ENCODE data around the gene CRYBA1. TPM values are rescaled to one million over a fixed set of nuclear protein-coding genes. Genes with fewer than 3 reads are reported as not detected.

The CRYBA1 gene
- total RNA-seq, 1 experiment from 2014 or later = not detected

DNA sequence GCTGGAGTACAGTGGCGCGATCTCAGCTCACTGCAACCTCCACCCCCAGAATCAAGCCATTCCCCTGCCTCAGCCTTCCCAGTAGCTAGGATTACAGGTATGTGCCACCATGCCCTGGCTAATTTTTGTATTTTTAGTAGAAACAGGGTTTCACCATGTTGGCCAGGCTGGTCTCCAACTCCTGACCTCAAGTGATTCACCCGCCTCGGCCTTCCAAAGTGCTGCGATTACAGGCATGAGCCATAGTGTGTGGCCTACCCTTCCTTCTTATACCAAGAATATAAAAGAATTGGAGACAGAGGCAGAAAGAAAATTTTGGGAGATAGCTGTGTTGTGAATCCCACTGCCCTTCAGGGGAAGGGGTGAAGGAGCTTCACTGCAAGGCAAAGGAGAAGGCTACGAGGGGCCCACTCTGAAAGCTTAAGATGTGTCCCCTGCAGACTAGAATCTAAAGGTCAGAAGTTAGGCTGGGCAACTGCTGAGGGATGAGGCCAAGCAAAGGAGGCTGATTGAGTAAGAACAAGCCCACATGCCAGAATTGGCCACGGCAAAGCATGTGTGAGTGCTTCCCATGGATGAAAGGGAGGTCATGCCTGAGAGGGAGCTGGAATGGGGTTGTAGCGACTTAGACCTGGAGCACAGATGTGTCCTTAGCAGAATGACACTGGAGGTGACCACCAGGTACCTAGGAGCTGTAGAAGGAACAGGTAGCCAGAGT, 8.4 kb upstream of the CRYBA1 start (continued):
- TF ChIP-seq SRF (IDR thresholded peaks at IDR 0.05; ENCODE audit: low read depth) (no peak), ELF1 (IDR thresholded peaks at IDR 0.05; ENCODE audit: borderline replicate concordance, low read depth) (no peak), EZH2 (IDR thresholded peaks at IDR 0.05) (no peak), ZFX (IDR thresholded peaks at IDR 0.05) (no peak), FOSL1 (IDR thresholded peaks at IDR 0.05; ENCODE audit: low read depth) (no peak), EZH2phosphoT487 (IDR thresholded peaks at IDR 0.05; ENCODE audit: borderline replicate concordance) (no peak), YY1 (IDR thresholded peaks at IDR 0.05; ENCODE audit: extremely low read depth, insufficient replicate concordance, low read depth, low read length) (no peak), ZNF274 (IDR thresholded peaks at IDR 0.05; ENCODE audit: low read depth, low read length) (no peak)
- TF ChIP-seq, protein P1, sequence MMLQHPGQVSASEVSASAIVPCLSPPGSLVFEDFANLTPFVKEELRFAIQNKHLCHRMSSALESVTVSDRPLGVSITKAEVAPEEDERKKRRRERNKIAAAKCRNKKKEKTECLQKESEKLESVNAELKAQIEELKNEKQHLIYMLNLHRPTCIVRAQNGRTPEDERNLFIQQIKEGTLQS (IDR thresholded peaks at IDR 0.05) = no peak
- TF ChIP-seq, protein P2, sequence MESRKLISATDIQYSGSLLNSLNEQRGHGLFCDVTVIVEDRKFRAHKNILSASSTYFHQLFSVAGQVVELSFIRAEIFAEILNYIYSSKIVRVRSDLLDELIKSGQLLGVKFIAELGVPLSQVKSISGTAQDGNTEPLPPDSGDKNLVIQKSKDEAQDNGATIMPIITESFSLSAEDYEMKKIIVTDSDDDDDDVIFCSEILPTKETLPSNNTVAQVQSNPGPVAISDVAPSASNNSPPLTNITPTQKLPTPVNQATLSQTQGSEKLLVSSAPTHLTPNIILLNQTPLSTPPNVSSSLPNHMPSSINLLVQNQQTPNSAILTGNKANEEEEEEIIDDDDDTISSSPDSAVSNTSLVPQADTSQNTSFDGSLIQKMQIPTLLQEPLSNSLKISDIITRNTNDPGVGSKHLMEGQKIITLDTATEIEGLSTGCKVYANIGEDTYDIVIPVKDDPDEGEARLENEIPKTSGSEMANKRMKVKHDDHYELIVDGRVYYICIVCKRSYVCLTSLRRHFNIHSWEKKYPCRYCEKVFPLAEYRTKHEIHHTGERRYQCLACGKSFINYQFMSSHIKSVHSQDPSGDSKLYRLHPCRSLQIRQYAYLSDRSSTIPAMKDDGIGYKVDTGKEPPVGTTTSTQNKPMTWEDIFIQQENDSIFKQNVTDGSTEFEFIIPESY (IDR thresholded peaks at IDR 0.05; ENCODE audit: extremely low read depth, insufficient replicate concordance, low read length) = no peak

DNA sequence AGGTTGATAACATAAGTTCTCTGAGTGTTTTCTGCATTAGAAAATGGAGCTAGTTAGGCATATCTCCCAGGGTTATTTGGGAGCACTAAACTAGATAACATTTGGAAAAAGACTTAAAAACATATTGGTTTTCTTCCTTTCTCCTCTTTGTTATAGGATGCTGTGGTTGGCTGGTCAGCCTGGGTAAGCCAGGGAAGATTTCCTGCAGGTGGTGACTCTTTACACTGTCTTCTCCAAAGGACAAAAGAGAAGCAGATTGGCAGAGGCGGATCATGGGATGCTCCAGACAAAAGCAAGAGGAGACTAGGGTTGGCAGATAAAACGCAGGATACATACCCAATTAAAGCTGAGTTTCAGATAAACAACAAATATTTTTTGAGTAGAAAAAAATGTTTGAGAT, 6.2 kb upstream of the CRYBA1 start:
- POLR2A ChIA-PET = interaction anchor here (1.1 to 1.7 kb wide), 2 partner anchors 10 to 53 kb away, joined by 5 to 6 read pairs; partner anchors contain the start of gene NUFIP2
- BruUV-seq (replicated peaks) = no TSS peak
- ATAC-seq (no peak), DNase-seq (ENCODE audit: low read depth, low spot score) (no peak)
- no peaks in the 10 kb centered on the region for H3K9me2 ChIP-seq (ENCODE audit: insufficient read depth)
- no peak; the same call in 1 of the 2 replicates for TF ChIP-seq SIN3A (IDR thresholded peaks at IDR 0.05; ENCODE audit: low read depth)
- no peak for TF ChIP-seq RAD21 (IDR thresholded peaks at IDR 0.05; ENCODE audit: low read depth)
- TF ChIP-seq, protein P3, sequence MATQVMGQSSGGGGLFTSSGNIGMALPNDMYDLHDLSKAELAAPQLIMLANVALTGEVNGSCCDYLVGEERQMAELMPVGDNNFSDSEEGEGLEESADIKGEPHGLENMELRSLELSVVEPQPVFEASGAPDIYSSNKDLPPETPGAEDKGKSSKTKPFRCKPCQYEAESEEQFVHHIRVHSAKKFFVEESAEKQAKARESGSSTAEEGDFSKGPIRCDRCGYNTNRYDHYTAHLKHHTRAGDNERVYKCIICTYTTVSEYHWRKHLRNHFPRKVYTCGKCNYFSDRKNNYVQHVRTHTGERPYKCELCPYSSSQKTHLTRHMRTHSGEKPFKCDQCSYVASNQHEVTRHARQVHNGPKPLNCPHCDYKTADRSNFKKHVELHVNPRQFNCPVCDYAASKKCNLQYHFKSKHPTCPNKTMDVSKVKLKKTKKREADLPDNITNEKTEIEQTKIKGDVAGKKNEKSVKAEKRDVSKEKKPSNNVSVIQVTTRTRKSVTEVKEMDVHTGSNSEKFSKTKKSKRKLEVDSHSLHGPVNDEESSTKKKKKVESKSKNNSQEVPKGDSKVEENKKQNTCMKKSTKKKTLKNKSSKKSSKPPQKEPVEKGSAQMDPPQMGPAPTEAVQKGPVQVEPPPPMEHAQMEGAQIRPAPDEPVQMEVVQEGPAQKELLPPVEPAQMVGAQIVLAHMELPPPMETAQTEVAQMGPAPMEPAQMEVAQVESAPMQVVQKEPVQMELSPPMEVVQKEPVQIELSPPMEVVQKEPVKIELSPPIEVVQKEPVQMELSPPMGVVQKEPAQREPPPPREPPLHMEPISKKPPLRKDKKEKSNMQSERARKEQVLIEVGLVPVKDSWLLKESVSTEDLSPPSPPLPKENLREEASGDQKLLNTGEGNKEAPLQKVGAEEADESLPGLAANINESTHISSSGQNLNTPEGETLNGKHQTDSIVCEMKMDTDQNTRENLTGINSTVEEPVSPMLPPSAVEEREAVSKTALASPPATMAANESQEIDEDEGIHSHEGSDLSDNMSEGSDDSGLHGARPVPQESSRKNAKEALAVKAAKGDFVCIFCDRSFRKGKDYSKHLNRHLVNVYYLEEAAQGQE (IDR thresholded peaks at IDR 0.05; ENCODE audit: low read depth) = no peak
- intact Hi-C loops (cut with micrococcal nuclease) = no loop called here
- peaks cover 0 to 15% of the 10 kb centered on the region in 2 experiments; a peak in 3 of 4 replicates for H3K36me3 ChIP-seq (ENCODE audit: control insufficient read depth in 1 of 2, insufficient read depth in 2 of 2, low read length in 2 of 2)
- H3K79me2 ChIP-seq (ENCODE audit: insufficient read depth, low read length) = peaks cover 71% of the 10 kb centered on the region
- peak overlapping the region; percentile 43; the same call in 1 of the 2 replicates for H3K9ac ChIP-seq (ENCODE audit: low read length)
- CTCF ChIA-PET = interaction anchor here (0.6 to 2.1 kb wide), 7 partner anchors 11 to 130 kb away, joined by 3 to 9 read pairs (median 6); partner anchors contain the start of gene MYO18A
- H3K27me3 ChIP-seq (ENCODE audit: insufficient read depth, low read length) = no peaks in the 10 kb centered on the region
- peaks cover 21 to 43% of the 10 kb centered on the region in 2 experiments for H3K4me1 ChIP-seq (ENCODE audit: control insufficient read depth in 1 of 2, insufficient read depth in 2 of 2, low read length in 2 of 2)
- H2AFZ ChIP-seq (ENCODE audit: low read depth, low read length, poor library complexity, severe bottlenecking) = no peak overlapping the region
- peak overlapping the region in 1 of 2 experiments; percentile 10; a peak in 1 of 4 replicates for H3K4me3 ChIP-seq (replicated peaks in 1 of 2; ENCODE audit: low read depth in 1 of 2, low read length in 2 of 2)
- RAD21 ChIA-PET (ENCODE audit: low non-redundant PET in 1 of 2, low total read pairs in 2 of 2, uncharacterized antibody in 2 of 2, unreplicated experiment in 2 of 2) = no interaction called here
- H4K20me1 ChIP-seq (ENCODE audit: insufficient read depth) = peaks cover 7% of the 10 kb centered on the region; the same call in 1 of the 2 replicates
- peak overlapping the region; percentile 68 for H3K4me2 ChIP-seq (ENCODE audit: low read length)
- H3K9me3 ChIP-seq (ENCODE audit: control insufficient read depth in 1 of 2, insufficient read depth in 1 of 2, low read depth in 1 of 2, low read length in 2 of 2) = no peaks in the 10 kb centered on the region
- peak overlapping the region; percentile 72; the same call in 1 of the 2 replicates for H3K27ac ChIP-seq (ENCODE audit: low read depth, low read length)
